Femur (tissue), 1 donor: ENCODE data around the gene TPRA1.

ENCODE experiments used
- DNase-seq: peaks from one replicate; pipeline ENCODE4 v3.0.0-alpha.2; 2017

TPRA1 gene

GRCh38 chr3:127590593-127591465 lies at the start of gene TPRA1:
Gene TPRA1, minus strand, starts transcription at chr3:127590733. Its CDS starts 10,587 bp downstream, at chr3:127580146.
- DNase-seq: peak; percentile 94

- no peak for DNase-seq
Observed at GRCh38 chr3:127640042-127640355, 49.5 kb upstream of the TPRA1 start.

GRCh38 chr3:127639173-127640041 lies 48.9 kb upstream of the TPRA1 start:
- no peak for DNase-seq

GRCh38 chr3:127637971-127638370 lies 47.4 kb upstream of the TPRA1 start:
- DNase-seq: no peak

- DNase-seq: no peak
Observed at GRCh38 chr3:127637546-127637945, 47.0 kb upstream of the TPRA1 start.

GRCh38 chr3:127634653-127635052 lies 44.1 kb upstream of the TPRA1 start:
- no peak for DNase-seq

GRCh38 chr3:127632035-127632820 lies 41.7 kb upstream of the TPRA1 start:
- DNase-seq: peak; percentile 30

GRCh38 chr3:127630811-127631714 lies 40.5 kb upstream of the TPRA1 start:
- no peak for DNase-seq

GRCh38 chr3:127629467-127630403 lies 39.2 kb upstream of the TPRA1 start:
- peak; percentile 31 for DNase-seq

- DNase-seq: peak; percentile 73
Observed at GRCh38 chr3:127628788-127629466, 38.4 kb upstream of the TPRA1 start, which contains the start of gene PODXL2. Gene PODXL2, plus strand, starts transcription at chr3:127629185. Its CDS starts 35 bp downstream, at chr3:127629220.

- DNase-seq: no peak
Observed at GRCh38 chr3:127628426-127628787, 37.9 kb upstream of the TPRA1 start.

- DNase-seq: no peak
Observed at GRCh38 chr3:127625821-127626220, 35.3 kb upstream of the TPRA1 start.

GRCh38 chr3:127624063-127624462 lies 33.5 kb upstream of the TPRA1 start:
- no peak for DNase-seq

GRCh38 chr3:127622772-127623576 lies 32.4 kb upstream of the TPRA1 start:
- no peak for DNase-seq

- no peak for DNase-seq
Observed at GRCh38 chr3:127622031-127622430, 31.5 kb upstream of the TPRA1 start.

- no peak for DNase-seq
Observed at GRCh38 chr3:127620637-127621375, 30.3 kb upstream of the TPRA1 start.

GRCh38 chr3:127618891-127619290 lies 28.4 kb upstream of the TPRA1 start:
- DNase-seq: no peak

- DNase-seq: no peak
Observed at GRCh38 chr3:127616836-127617605, 26.5 kb upstream of the TPRA1 start.
